Activated T-cell treated with anti-CD3 and anti-CD28 coated beads for 24 hours (primary cell): ENCODE measurements around the gene EXOC6.
"Not testable (repeated sequence)": the region's sequence is repeated elsewhere in the genome, so short reads cannot be mapped to it uniquely, and the experiment has no call there.

Experiments
- DNase-seq: peaks from one replicate; pipeline ENCODE4 v3.0.0-alpha.2; 2020; ENCODE audit warnings: low read depth

Gene EXOC6

DNA sequence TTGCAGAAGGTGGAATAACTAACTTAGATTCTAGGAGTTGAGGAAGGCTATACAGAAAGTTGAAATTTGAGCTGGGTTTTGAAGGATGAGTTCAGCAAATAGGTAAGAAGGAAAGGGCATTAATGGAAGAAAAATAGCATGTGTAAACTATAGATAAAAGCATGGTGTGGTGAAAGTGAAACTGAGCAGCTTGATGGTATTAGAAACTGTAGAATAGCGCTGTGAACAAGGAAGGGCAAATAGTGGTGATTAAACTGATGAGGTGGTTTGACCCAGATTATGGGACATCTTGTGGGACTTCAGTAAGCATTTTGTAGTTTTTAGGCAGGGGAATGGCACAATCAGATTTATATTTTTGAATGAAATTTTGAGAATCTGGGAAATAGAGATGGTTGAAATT lies 90.5 kb downstream of the EXOC6 start:
- DNase-seq: no peak

DNA sequence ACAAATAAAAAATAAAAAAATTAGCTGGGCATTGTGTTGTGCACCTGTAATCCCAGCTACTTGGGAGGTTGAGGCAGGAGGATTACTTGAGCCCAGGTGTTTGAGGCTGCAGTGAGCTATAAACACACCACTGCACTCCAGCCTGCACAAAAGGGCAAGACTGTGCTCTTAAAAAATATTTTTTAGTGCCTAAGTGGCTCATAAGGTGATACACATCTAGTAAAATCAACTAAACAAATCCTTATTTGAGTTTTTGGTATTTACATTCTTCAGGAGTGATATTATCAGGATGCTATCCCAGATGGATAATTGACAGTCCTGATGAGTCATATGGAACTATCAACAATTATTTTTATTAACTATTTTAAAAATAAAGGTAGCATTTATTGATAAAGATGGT lies 93.9 kb downstream of the EXOC6 start:
- no peak for DNase-seq

DNA sequence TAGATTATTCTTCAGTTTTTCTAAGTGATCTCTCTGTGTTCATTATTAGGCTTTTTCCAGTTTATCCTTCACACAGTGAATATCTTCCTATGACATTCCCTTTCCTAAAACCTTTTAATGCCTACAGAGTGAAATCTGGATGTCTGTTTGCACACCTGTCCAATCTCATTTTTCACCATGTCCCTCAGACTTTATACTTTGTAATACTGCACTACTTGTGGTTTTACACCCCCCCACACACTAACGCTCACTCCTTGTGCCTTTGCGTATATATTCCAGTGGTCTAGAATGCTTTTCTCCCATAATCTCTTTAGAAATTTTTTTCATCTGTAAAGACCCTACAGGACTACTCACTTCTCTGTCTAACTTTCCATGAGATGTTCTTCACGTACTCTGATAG lies 98.2 kb downstream of the EXOC6 start:
- DNase-seq: no peak

DNA sequence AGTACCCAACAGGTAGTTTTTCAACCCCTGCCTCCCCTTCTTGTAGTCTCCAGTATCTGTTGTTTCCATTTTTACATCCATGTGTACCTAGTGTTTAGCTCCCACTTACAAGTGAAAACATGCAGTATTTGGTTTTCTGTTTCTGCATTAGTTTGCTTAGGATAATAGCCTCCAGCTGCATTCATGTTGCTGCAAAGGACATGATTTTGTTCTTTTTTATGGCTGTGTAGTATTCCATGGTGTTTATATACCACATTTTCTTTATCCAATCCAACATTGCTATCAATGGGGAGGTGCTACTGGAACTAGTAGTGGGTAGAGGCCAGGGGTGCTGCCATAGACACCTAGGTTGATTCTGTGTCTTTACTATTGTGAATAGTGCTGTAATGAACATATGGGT lies 104.3 kb downstream of the EXOC6 start:
- DNase-seq: not testable (repeated sequence)

- no peak for DNase-seq
Observed at GRCh38 chr10:92957223-92958010, 109.1 kb downstream of the EXOC6 start.

GRCh38 chr10:92961638-92962037 lies 113.3 kb downstream of the EXOC6 start:
- DNase-seq: no peak

- DNase-seq: no peak
Observed at GRCh38 chr10:92965314-92965713, 117.0 kb downstream of the EXOC6 start.

DNA sequence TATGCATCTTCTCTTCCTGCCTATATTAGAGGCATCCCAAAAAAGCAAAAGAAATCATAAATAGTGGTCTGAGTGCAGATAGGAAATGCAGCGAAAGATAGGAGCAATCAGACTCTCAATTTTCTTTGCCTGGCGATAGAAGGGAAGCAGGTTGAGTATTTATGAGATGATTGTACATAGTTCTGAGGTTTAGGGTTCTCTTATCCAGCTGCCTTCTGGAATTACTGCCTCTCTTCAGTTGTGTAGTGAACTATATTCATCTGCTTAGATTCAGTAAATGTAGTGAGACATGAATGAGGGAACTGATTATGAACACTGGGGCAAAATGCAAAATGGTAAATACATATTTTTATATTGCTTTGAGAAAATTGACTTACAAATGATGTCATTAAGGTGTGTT lies 119.3 kb downstream of the EXOC6 start:
- no peak for DNase-seq

DNA sequence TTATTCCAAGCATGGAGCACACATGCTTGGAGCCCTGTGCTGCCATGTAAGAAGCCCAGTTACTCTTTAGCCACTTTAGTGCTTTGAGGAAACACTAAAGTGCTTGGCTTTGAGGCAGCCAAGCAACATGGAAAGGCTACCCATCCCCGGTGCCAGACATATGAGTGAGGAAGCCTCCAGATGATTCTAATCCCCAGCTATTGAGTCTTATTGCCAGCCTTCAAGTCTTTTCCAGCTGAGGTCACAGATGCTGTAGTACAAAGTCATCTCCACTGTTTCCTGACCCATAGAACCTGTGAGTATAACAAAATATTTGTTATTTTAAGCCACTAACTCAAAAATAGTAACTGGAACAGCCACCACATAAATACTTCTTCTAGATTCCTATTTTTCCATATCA lies 120.8 kb downstream of the EXOC6 start:
- no peak for DNase-seq

- no peak for DNase-seq
Observed at GRCh38 chr10:92970301-92971070, 122.2 kb downstream of the EXOC6 start.

GRCh38 chr10:92972066-92972870 lies 123.9 kb downstream of the EXOC6 start:
- DNase-seq: no peak

DNA sequence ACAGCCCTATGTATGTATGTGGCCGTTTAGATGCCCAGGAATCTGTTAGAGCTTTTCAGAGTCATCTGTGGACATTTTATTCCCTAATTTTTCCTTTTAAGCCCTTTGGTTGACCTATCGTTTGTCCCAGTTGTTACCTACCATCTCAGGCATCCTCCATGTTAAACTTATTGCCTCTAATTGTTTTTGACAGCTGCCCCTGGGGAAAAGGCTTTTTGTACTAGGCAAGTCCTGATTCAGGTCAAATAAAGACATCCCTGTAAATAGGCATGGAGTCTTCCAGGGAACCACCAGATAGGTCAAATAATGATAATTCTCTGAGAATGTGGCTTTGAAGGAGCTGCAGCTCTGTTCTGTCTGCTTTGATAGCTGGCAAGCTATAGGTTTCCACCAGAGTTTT lies 124.6 kb downstream of the EXOC6 start:
- no peak for DNase-seq

DNA sequence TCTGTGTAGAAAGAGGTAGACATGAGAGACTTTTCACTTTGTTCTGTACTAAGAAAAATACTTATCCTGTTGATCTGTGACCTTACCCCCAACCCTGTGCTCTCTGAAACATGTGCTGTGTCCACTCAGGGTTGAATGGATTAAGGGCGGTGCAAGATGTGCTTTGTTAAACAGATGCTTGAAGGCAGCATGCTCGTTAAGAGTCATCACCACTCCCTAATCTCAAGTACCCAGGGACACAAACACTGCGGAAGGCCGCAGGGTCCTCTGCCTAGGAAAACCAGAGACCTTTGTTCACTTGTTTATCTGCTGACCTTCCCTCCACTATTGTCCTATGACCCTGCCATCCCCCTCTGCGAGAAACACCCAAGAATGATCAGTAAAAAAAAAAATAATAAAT lies 128.0 kb downstream of the EXOC6 start:
- not testable (repeated sequence) for DNase-seq

DNA sequence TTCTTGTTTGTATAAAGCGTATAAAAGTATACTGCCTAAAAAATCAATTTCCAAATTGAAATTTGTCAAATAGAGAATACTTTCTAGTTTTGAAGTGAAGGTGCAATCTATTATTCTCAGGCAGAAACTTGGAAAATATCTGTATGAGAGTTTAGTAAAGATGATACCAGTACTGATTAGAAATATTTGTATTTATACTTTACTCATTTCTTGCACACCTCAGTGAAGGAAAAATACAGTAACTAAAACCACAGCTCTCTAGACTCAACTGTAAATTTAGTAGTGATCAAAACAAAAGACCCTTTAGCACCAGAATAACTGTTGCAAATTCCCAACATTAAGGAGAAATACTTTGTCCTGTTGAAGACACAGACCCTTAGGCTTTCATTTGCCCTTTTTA lies 140.9 kb downstream of the EXOC6 start:
- DNase-seq: no peak

DNA sequence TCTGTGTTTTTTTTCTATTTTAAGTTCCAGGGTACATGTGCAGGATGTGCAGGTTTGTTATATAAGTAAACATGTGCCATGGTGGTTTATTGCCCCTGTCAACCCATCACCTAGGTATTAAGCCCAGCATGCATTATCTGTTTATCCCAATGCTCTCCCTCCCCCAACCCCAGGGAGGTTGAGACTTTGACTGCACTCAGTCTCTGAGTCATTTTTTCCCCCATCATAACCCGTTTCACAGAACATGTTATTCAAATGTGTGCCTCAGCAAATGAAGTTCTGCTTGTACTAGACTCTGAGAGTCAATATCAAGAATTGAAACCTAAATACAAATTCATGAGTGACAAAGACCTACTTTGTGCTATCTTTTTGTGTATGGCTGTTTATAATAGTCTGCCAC lies 142.3 kb downstream of the EXOC6 start:
- peak; percentile 20 for DNase-seq

- no peak for DNase-seq
Observed at GRCh38 chr10:92991513-92991912, 143.2 kb downstream of the EXOC6 start.

- no peak for DNase-seq
Observed at GRCh38 chr10:92993699-92994272, 145.5 kb downstream of the EXOC6 start.

- no peak for DNase-seq
Observed at GRCh38 chr10:92995509-92995908, 147.2 kb downstream of the EXOC6 start.

GRCh38 chr10:92997620-92998019 lies 149.3 kb downstream of the EXOC6 start:
- no peak for DNase-seq

- no peak for DNase-seq
Observed at GRCh38 chr10:92999191-92999590, 150.9 kb downstream of the EXOC6 start.

GRCh38 chr10:93006435-93007039 lies 158.2 kb downstream of the EXOC6 start:
- DNase-seq: no peak

DNA sequence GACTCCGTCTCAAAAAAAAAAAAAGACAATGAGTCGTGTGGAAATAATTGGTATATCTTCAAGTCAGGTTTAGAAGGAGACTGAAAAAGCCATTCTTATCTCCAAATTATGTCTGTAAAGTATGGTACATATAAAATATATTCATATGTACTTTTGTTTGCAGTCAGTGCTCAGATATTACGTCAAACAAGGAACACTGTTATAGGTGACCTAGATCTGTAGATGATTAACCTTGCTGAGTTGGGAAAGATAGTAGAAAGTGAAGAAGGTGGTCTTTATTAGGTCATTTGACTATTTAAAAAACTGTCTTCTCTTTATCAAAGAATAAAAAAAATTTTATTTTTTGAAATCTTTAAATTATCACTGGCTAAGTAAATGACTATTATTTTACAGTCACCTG lies 167.4 kb downstream of the EXOC6 start:
- DNase-seq: no peak
